Measurements from ENCODE around the gene CASP8. TPM values are rescaled to one million over a fixed set of nuclear protein-coding genes. Genes with fewer than 3 reads are reported as not detected.

Gene CASP8
- total RNA-seq (254 TPM), polyA plus RNA-seq (100 to 1,000 TPM in 1 of 4 donors, 10 to 100 TPM in 3; 63.8 to 112 (median 94.1) TPM)

DNA sequence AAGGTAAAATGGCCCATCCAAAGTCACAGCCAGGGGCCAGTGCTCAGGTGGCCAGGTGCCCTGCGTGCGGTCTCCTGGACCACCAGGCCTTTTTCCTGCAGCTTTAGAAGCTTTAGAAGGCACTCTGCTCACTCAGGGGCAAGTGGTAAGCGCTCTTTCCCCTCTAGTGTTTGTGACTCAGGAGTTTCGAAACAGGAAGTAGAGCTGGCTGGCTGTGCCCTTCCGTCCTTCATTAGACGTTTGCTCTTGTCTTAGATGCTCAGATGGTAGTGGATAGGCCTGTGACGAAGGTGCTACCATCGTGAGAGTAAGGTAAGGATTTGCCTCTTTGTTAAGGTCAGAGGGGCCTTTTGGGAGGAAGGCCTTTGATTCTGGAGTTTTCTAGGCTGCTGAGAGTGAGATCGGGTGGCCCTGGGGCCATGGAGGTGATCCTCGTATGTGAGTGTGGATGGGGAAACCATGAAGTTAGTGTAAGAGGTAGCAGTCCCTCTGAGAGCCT is at the start of gene CASP8:
CASP8 (plus strand) TSS at position 235 of the 499 bp plus-strand sequence. CDS start 5,951 bp downstream, outside the sequence.
- Histone ChIP-seq H3K27me3 (ENCODE audit: control insufficient read depth, insufficient read depth, low read length) (no peaks in the 10 kb centered on the region), H3K36me3 (ENCODE audit: control insufficient read depth, insufficient read depth, low read length) (no peaks in the 10 kb centered on the region), H3K4me1 (ENCODE audit: control insufficient read depth, insufficient read depth, low read length, poor library complexity, severe bottlenecking) (peaks cover 85% of the 10 kb centered on the region), H3K27ac (ENCODE audit: insufficient read depth, low read length, poor library complexity, severe bottlenecking) (peak within 1 kb of the TSS; percentile 98), H3K4me3 (ENCODE audit: low read depth, low read length) (peak within 1 kb of the TSS; percentile 100), H3K9me3 (ENCODE audit: control insufficient read depth in 2 of 2, low read length in 2 of 2) (no peaks in the 10 kb centered on the region)
- Mint-ChIP-seq H3K36me3 (peaks cover 15% of the 10 kb centered on the region), H3K4me1 (peaks cover 15 to 79% (median 46%) of the 10 kb centered on the region in 4 donors), H3K4me3 (peak within 1 kb of the TSS; percentile 96 to 100 (median 98)), H3K27ac (peak within 1 kb of the TSS; percentile 93 to 100 (median 98)), H3K27me3 (peaks cover 9% of the 10 kb centered on the region), H3K9me3 (no peaks in the 10 kb centered on the region)
- ATAC-seq (ENCODE audit: low read depth in 2 of 2) = peak; percentile 49 to 52
- peak; percentile 63 to 95 (median 82) for DNase-seq

DNA sequence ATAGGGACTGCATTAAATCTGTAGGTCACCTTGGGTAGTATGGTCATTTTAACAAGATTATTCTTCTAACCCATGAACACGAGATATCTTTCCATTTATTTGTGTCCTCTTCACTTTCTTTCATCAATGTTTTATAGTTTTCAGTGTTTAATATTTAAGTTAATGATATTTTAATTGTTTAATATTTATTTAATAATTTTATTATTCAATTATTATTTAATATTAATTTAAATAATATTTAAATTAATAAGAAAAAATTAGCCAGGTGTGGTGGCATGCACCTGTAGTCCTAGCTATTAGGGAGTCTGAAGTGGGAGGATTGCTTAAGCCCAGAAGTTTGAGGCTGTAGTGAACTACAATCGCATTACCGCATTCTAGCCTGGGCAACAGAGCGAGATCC is 44.4 kb upstream of the CASP8 start:
- Histone ChIP-seq H3K4me3 (ENCODE audit: low read depth, low read length) (no peak overlapping the region), H3K27me3 (ENCODE audit: control insufficient read depth, insufficient read depth, low read length) (no peaks in the 10 kb centered on the region), H3K27ac (ENCODE audit: insufficient read depth, low read length, poor library complexity, severe bottlenecking) (no peak overlapping the region), H3K4me1 (ENCODE audit: control insufficient read depth, insufficient read depth, low read length, poor library complexity, severe bottlenecking) (no peaks in the 10 kb centered on the region), H3K36me3 (ENCODE audit: control insufficient read depth, insufficient read depth, low read length) (peaks cover 22% of the 10 kb centered on the region), H3K9me3 (ENCODE audit: control insufficient read depth in 2 of 2, low read length in 2 of 2) (no peaks in the 10 kb centered on the region)
- ATAC-seq (ENCODE audit: low read depth in 2 of 2) = no peak
- Mint-ChIP-seq H3K27me3 (no peaks in the 10 kb centered on the region), H3K36me3 (peaks cover 22% of the 10 kb centered on the region), H3K4me1 (peaks cover 5 to 28% (median 8%) of the 10 kb centered on the region in 4 donors), H3K27ac (peak overlapping the region in 1 of 3 donors; percentile 5), H3K4me3 (no peak overlapping the region), H3K9me3 (peaks cover 0 to 1% (median 0%) of the 10 kb centered on the region in 7 donors)
- DNase-seq = no peak

DNA sequence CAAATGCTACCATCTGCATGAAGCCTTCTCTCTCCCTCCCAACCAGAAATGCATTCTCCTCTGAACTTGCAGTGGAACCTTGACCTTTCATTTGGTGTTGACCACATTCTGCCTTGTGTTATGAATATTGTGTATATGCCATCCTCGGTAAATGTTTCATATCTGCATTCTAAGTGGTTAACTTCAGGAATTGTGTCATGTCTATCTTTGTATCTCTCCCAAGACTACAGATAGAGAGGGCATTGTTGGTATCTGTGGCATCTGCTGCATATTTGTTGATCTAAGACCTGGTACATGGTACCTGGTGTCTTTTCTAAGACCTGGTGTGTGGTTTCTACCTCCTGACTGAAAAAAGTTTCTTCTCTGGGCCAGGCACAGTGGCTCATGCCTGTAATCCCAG is 43.4 kb upstream of the CASP8 start:
- H3K27ac ChIP-seq (ENCODE audit: insufficient read depth, low read length, poor library complexity, severe bottlenecking) = no peak overlapping the region
- no peak overlapping the region for H3K4me3 ChIP-seq (ENCODE audit: low read depth, low read length)
- no peak overlapping the region for H3K4me3 Mint-ChIP-seq
- H3K4me1 Mint-ChIP-seq = peaks cover 0 to 35% (median 6%) of the 10 kb centered on the region in 4 donors
- no peaks in the 10 kb centered on the region for H3K27me3 Mint-ChIP-seq
- H3K9me3 ChIP-seq (ENCODE audit: control insufficient read depth in 2 of 2, low read length in 2 of 2) = no peaks in the 10 kb centered on the region
- H3K27ac Mint-ChIP-seq = peak overlapping the region in 1 of 3 donors; percentile 45
- DNase-seq = no peak
- H3K9me3 Mint-ChIP-seq = peaks cover 0 to 1% (median 0%) of the 10 kb centered on the region in 7 donors
- no peaks in the 10 kb centered on the region for H3K4me1 ChIP-seq (ENCODE audit: control insufficient read depth, insufficient read depth, low read length, poor library complexity, severe bottlenecking)
- H3K36me3 Mint-ChIP-seq = peaks cover 20% of the 10 kb centered on the region
- no peak for ATAC-seq (ENCODE audit: low read depth in 2 of 2)
- no peaks in the 10 kb centered on the region for H3K27me3 ChIP-seq (ENCODE audit: control insufficient read depth, insufficient read depth, low read length)
- peaks cover 22% of the 10 kb centered on the region for H3K36me3 ChIP-seq (ENCODE audit: control insufficient read depth, insufficient read depth, low read length)

DNA sequence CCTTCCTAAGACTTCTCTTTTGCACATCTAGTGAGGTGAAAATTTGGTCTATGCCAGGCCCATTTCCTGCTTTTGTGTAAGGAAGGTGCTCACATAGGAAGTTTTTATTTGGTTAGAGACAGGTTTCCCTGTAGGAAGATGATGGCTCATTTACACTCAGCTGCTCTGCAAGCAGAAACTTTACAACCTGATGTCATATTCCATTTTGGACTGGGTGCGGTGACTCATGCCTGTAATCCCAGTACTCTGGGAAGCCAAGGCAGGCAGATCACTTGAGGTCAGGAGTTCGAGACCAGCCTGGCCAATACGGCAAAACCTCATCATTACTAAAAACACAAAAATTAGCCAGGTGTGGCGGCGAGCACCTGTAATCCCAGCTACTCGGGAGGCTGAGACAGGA is 41.6 kb upstream of the CASP8 start:
- no peak for DNase-seq
- ATAC-seq (ENCODE audit: low read depth in 2 of 2) = no peak
- peaks cover 0 to 1% (median 0%) of the 10 kb centered on the region in 7 donors for H3K9me3 Mint-ChIP-seq
- peaks cover 21% of the 10 kb centered on the region for H3K36me3 Mint-ChIP-seq
- no peak overlapping the region for H3K27ac Mint-ChIP-seq
- Histone ChIP-seq H3K27ac (ENCODE audit: insufficient read depth, low read length, poor library complexity, severe bottlenecking) (no peak overlapping the region), H3K27me3 (ENCODE audit: control insufficient read depth, insufficient read depth, low read length) (no peaks in the 10 kb centered on the region), H3K9me3 (ENCODE audit: control insufficient read depth in 2 of 2, low read length in 2 of 2) (no peaks in the 10 kb centered on the region), H3K4me1 (ENCODE audit: control insufficient read depth, insufficient read depth, low read length, poor library complexity, severe bottlenecking) (no peaks in the 10 kb centered on the region), H3K4me3 (ENCODE audit: low read depth, low read length) (no peak overlapping the region), H3K36me3 (ENCODE audit: control insufficient read depth, insufficient read depth, low read length) (peaks cover 22% of the 10 kb centered on the region)
- peaks cover 0 to 39% (median 8%) of the 10 kb centered on the region in 4 donors for H3K4me1 Mint-ChIP-seq
- H3K27me3 Mint-ChIP-seq = no peaks in the 10 kb centered on the region
- H3K4me3 Mint-ChIP-seq = no peak overlapping the region

DNA sequence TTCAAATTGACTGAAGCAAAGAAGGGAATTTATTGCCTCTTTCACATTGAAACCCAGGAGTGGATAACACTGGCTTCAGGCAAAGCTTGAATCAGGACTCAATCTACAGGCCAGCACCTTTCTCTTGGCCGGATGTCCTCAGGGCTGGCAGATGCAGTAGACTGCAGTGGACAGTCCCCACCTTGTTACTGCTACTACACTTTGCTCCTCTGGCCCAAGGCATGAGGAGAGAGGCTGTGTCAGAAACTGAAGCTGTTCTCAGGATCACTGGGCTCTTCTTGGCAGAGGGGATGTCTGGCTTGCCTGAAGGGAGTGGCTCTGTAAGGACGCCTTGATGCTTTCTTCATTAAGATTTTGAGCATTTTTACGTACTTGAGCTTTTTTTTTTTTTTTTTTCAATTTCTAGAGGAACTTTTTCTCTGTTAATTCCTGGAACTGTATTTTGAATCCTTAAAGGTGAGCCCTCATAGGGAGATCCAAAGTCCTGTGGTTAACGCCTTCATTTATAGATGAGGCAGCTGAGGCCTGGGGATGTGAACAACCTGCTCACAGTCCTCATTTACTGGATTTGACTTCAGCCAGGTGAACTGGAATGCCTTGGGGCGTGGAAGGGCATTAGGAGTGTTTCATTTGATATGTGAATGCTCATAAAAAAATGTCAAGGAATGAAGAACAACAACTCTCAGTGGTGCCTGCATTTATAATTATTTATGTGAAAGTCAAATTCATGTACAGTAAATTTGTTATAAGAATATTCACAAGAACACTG is 40.8 kb upstream of the CASP8 start:
- no peak for ATAC-seq (ENCODE audit: low read depth in 2 of 2)
- H3K27me3 Mint-ChIP-seq = no peaks in the 10 kb centered on the region
- H3K4me1 Mint-ChIP-seq = peaks cover 0 to 40% (median 8%) of the 10 kb centered on the region in 4 donors
- no peak for DNase-seq
- Histone ChIP-seq H3K27ac (ENCODE audit: insufficient read depth, low read length, poor library complexity, severe bottlenecking) (no peak overlapping the region), H3K9me3 (ENCODE audit: control insufficient read depth in 2 of 2, low read length in 2 of 2) (no peaks in the 10 kb centered on the region), H3K4me1 (ENCODE audit: control insufficient read depth, insufficient read depth, low read length, poor library complexity, severe bottlenecking) (no peaks in the 10 kb centered on the region), H3K27me3 (ENCODE audit: control insufficient read depth, insufficient read depth, low read length) (no peaks in the 10 kb centered on the region), H3K4me3 (ENCODE audit: low read depth, low read length) (no peak overlapping the region), H3K36me3 (ENCODE audit: control insufficient read depth, insufficient read depth, low read length) (peaks cover 22% of the 10 kb centered on the region)
- H3K9me3 Mint-ChIP-seq = no peaks in the 10 kb centered on the region
- H3K27ac Mint-ChIP-seq = peak overlapping the region in 2 of 3 donors; percentile 72 to 77
- H3K36me3 Mint-ChIP-seq = peaks cover 21% of the 10 kb centered on the region
- H3K4me3 Mint-ChIP-seq = peak overlapping the region in 1 of 4 donors; percentile 26

DNA sequence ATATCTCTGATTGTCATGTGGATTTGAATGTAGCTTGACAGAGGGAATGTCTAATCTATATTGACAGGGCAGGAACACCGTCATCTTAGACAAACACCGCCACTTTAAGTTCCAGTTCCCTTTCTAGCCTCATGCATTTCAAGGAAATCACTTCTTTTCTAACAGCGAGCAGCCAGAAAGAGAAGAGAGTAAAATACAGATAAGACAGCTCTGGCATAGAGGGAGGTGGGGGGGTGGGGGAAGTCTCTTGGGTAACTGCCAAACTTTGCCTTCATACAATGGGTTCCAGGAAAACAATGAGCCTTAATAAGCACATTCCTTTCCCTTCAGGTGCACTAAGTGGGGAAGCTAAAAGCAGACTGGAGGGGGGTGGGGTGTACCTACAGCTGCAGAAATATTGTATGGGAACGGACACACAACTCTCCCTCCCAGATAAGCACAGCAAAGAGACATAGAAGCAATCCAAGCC is 40.2 kb upstream of the CASP8 start:
- Histone ChIP-seq H3K4me1 (ENCODE audit: control insufficient read depth, insufficient read depth, low read length, poor library complexity, severe bottlenecking) (no peaks in the 10 kb centered on the region), H3K36me3 (ENCODE audit: control insufficient read depth, insufficient read depth, low read length) (peaks cover 22% of the 10 kb centered on the region), H3K27me3 (ENCODE audit: control insufficient read depth, insufficient read depth, low read length) (no peaks in the 10 kb centered on the region), H3K9me3 (ENCODE audit: control insufficient read depth in 2 of 2, low read length in 2 of 2) (no peaks in the 10 kb centered on the region), H3K27ac (ENCODE audit: insufficient read depth, low read length, poor library complexity, severe bottlenecking) (no peak overlapping the region), H3K4me3 (ENCODE audit: low read depth, low read length) (no peak overlapping the region)
- peak in 1 of 3 donors; percentile 38 for DNase-seq
- H3K27ac Mint-ChIP-seq = peak overlapping the region; percentile 57 to 77 (median 72)
- no peak for ATAC-seq (ENCODE audit: low read depth in 2 of 2)
- H3K4me1 Mint-ChIP-seq = peaks cover 0 to 39% (median 8%) of the 10 kb centered on the region in 4 donors
- H3K27me3 Mint-ChIP-seq = no peaks in the 10 kb centered on the region
- H3K36me3 Mint-ChIP-seq = peaks cover 21% of the 10 kb centered on the region
- no peaks in the 10 kb centered on the region for H3K9me3 Mint-ChIP-seq
- peak overlapping the region in 1 of 4 donors; percentile 26 for H3K4me3 Mint-ChIP-seq

DNA sequence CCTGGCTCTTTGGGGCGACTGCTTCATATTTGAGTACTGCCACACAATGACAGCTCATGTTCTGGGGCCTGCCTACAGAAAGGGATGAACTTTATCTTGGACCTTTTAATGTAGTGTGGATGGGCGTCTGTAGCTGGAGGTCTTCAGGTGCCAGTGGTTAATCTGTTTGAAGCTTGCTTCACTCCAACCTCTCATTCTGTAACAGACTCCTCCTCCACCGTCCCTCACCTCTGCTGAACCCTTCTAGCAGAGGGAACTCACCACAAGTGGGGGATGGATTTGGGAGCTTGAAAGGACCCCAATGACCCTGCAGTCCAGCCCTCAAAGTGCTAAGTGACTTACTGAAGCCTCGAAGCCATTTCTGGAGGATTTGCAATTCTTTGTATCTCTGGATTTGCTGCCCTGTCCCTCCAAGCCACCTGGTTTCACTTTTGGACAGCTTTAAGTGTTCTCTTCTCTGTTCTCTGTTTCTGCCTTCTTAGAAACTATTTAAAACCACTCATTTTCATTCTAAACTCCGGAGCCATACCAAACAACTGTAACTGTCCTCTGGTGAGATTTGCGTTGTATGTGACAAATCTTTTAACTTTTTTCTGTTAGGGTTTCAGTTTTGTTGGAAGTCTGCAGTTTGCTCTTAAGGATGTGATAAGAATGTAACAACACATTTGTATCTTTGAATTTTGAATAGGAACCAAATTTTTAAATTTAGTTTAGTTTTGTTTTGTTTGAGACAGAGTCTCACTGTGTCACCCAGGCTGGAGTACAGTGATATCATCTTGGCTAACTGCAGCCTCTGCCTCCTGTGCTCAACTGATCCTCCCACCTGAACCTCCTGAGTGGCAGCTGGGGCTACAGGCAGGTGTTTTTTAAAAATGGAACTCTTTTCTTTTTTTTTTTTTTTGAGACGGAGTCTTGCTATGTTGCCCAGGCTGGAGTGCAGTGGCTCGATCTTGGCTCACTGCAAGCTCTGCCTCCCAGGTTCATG is 37.0 kb upstream of the CASP8 start:
- no peaks in the 10 kb centered on the region for H3K4me1 ChIP-seq (ENCODE audit: control insufficient read depth, insufficient read depth, low read length, poor library complexity, severe bottlenecking)
- H3K4me3 ChIP-seq (ENCODE audit: low read depth, low read length) = no peak overlapping the region
- H3K27ac Mint-ChIP-seq = peak overlapping the region; percentile 39 to 74 (median 62)
- H3K27me3 ChIP-seq (ENCODE audit: control insufficient read depth, insufficient read depth, low read length) = no peaks in the 10 kb centered on the region
- no peaks in the 10 kb centered on the region for H3K9me3 ChIP-seq (ENCODE audit: control insufficient read depth in 2 of 2, low read length in 2 of 2)
- no peaks in the 10 kb centered on the region for H3K27me3 Mint-ChIP-seq
- H3K4me3 Mint-ChIP-seq = no peak overlapping the region
- ATAC-seq (ENCODE audit: low read depth in 2 of 2) (no peak), DNase-seq (peak in 1 of 3 donors; percentile 35)
- peaks cover 0 to 31% (median 10%) of the 10 kb centered on the region in 4 donors for H3K4me1 Mint-ChIP-seq
- H3K36me3 ChIP-seq (ENCODE audit: control insufficient read depth, insufficient read depth, low read length) = peaks cover 9% of the 10 kb centered on the region
- H3K27ac ChIP-seq (ENCODE audit: insufficient read depth, low read length, poor library complexity, severe bottlenecking) = no peak overlapping the region
- peaks cover 17% of the 10 kb centered on the region for H3K36me3 Mint-ChIP-seq
- no peaks in the 10 kb centered on the region for H3K9me3 Mint-ChIP-seq
